C4-2B (cell line): ENCODE measurements around the gene KLK11.

ENCODE experiments used
- H3K27ac ChIP-seq: fragments of 450-650 bp; 2 replicates; pipeline ENCODE4 v1.5.1; 2017
- CTCF ChIP-seq: fragments of 450-650 bp; conservative IDR thresholded peaks from 2 replicates; pipeline ENCODE4 v1.5.1; 2017; ENCODE audit warnings: mild to moderate bottlenecking
- ZFX ChIP-seq: fragments of 450-650 bp; IDR thresholded peaks from 2 replicates; pipeline ENCODE4 v1.6.1; 2017

KLK11 gene

GRCh38 chr19:51030631-51031030 is 4.2 kb upstream of the KLK11 start:
- TF ChIP-seq CTCF = no peak
- TF ChIP-seq ZFX = no peak
- no peak overlapping the region for H3K27ac ChIP-seq

GRCh38 chr19:51029718-51030117 is 3.3 kb upstream of the KLK11 start:
- TF ChIP-seq CTCF (no peak), ZFX (no peak)
- no peak overlapping the region for H3K27ac ChIP-seq

GRCh38 chr19:51027873-51028272 is 1.5 kb upstream of the KLK11 start:
- no peak overlapping the region for H3K27ac ChIP-seq
- no peak for TF ChIP-seq CTCF

GRCh38 chr19:51027126-51027806 is 850 bp upstream of the KLK11 start:
- no peak for TF ChIP-seq ZFX
- no peak for TF ChIP-seq CTCF
- H3K27ac ChIP-seq = no peak overlapping the region

GRCh38 chr19:51025809-51026553 is 435 bp downstream of the KLK11 start:
- H3K27ac ChIP-seq = no peak overlapping the region
- TF ChIP-seq CTCF (no peak), ZFX (no peak)

- no peak for TF ChIP-seq ZFX
- TF ChIP-seq CTCF = no peak
- no peak overlapping the region for H3K27ac ChIP-seq
Observed at GRCh38 chr19:51025401-51025800, 1.0 kb downstream of the KLK11 start.

GRCh38 chr19:51024924-51025323 is 1.5 kb downstream of the KLK11 start:
- TF ChIP-seq CTCF = no peak
- no peak for TF ChIP-seq ZFX
- H3K27ac ChIP-seq = no peak overlapping the region
